Limb (tissue), 2 donors: ENCODE data around the gene TMEM174.

Source experiments
- DNase-seq, 2 donors: peaks; one replicate each; pipeline ENCODE4 v3.0.0-alpha.2; 2016; ENCODE audit errors: extremely low spot score in 2 of 2

Gene TMEM174

DNA sequence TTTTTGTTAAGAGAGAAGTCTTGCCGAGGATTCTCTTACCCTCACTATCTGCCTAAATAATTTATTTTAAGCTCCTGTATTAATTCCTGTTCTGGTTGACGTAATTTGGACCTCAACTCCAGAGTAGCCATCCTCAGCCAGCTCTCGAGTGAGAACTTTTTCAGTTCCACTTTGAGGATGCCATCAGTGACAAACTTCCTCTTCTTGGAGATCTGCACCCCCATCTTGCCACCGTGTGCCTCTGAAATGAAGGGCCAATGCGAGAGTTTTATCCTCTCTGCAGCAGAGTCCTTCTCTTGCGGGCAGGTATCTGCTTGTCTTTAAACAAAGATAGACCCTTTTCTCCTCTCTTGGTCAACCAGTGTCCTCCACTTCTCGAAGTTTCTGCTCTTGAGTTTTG, 19.5 kb upstream of the TMEM174 start:
- DNase-seq = no peak

GRCh38 chr5:73154208-73155006, 18.6 kb upstream of the TMEM174 start:
- no peak for DNase-seq

GRCh38 chr5:73155271-73156222, 17.4 kb upstream of the TMEM174 start:
- peak in 1 of 2 donors; percentile 46 for DNase-seq

DNA sequence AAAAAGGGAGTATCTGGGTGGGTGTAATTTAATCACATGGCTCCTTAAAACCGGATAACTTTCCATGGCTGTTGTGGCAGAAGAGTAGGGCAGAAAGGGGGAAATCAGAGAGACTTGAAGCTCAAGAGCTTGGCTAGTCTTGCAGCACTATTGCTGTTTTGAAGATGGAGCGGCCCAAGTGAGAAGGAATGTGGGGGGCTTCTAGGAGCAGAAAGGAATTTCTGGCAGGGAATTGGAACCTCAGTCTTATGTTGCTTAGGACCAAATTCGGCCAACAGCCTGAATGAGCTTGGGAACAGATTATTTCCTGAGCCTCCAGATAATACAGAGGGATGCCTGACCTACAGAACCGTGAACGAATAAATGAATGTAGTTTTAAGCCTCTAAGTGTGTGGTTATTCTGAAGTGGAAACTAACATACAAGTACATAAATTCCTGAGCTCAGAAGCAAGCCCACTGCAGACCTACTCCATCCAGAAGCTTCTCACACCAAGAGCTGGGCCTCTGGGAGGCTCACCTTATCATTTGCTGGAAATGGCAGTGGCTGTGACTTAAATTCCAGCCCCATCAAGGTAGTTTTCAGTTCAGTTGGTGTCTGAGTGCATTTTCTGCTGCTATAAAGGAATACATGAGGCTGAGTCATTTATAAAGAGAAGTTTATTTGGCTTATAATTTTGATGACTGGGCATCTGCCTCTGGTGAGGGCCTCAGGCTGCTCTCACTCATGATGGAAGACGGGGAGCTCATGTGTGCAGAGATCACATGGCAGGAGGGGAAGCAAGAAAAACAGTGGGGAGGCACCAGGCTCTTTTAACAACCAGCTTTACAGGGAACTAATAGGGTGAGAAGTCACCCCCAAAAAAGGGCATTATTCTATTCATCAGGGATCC, 15.3 kb upstream of the TMEM174 start:
- DNase-seq = no peak

- no peak for DNase-seq
Measured at GRCh38 chr5:73158313-73158712, 14.7 kb upstream of the TMEM174 start.

DNA sequence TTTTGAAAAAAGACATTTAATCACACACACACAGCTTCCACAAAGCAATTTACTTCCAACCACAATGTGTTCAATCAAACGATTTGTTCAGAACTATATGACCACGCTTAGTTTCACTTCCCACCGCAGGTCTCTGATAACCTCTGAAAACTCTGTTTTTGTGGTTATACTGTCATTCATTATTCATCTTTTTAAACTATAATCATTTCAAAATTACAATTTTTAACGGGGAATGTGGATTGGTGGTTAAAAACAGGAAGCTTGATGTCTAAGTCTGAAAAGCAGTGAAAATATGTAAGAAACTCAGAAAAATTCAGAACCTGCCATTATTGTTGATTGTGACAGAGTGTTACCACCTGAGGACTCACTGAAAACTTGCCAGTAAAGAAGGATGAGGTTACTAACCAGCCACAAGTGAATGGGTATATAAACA, 12.7 kb upstream of the TMEM174 start:
- no peak for DNase-seq

DNA sequence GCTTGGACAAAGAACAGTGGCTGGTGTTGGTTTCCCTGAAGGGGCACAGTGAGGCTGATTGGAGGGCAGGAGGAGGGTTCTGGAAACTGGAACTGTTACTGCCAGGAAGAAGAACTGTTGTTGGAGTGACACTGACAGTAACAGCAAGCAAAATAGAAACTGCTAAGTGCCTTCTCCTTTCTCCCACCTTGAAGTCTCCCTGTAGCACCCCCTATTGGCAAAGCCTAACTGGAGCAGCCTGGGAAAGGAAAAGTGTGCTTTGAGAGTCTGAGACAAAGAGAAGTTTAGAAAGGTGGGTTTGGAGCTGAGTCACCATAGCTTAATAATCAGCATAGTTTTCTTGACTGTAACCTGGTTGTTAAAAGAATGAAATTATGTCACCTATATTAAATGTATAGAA, 2.5 kb upstream of the TMEM174 start:
- DNase-seq = no peak

GRCh38 chr5:73171495-73171894, 1.5 kb upstream of the TMEM174 start:
- DNase-seq = no peak

- DNase-seq = no peak
Measured at GRCh38 chr5:73174100-73174815, 1.3 kb downstream of the TMEM174 start.

DNA sequence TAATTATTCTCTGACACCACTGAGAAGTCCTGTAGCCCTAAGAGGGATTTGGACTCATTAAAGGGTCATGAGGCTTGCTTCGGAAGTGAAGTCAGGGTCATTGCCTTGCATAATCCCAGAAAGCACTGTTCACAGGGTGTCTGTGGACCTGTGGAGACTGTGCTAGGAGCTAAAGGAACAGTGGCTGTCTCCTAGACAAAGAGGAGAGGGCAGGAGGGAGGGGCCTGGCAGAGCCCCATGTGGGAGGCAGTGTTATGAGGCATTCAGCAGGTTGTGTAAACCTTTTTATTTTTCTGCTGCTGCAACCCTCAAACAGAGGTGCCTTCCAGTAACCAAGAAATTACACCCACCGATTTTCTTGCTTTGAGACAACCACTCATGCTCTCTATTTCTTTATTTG, 3.3 kb downstream of the TMEM174 start:
- DNase-seq = no peak

GRCh38 chr5:73178265-73178664, 5.3 kb downstream of the TMEM174 start:
- no peak for DNase-seq

DNA sequence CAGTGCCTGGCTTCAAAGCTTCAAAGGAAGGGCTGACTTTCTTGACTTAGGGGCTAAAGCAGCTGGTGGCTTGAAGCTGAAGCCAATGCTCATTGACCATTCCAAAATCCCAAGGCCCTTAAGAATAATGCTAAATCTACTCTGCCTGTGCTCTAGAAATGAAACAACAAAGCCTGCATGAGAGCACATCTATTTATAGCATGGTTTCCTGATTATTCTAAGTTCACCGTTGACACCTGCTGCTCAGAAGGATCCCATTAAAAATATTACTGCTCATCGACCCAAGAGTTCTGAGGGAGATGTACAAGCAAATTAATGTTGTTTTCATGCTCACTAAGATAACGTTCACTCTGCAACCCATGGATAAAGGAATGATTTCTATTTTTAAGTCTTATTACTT, 6.7 kb downstream of the TMEM174 start:
- no peak for DNase-seq

GRCh38 chr5:73180566-73180965, 7.6 kb downstream of the TMEM174 start:
- DNase-seq = no peak

DNA sequence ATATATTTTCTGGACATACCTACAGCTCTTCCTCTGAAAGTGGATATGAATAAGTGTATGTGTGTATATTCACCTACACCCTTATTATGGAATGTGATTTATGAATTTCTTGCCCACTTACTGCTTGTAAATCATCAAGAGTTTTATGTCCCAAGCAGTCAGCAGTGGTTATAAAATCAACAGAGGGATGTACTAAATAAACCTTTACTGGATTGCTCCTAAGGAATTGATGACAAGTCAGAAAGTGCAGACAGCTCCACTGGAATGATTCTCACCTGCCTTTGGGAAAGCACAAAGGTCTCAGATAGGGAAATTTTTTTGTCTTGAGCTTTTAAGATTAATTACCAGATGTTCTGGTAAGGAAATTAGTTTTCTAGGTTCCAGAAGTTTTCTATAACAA, 9.3 kb downstream of the TMEM174 start:
- no peak for DNase-seq

DNA sequence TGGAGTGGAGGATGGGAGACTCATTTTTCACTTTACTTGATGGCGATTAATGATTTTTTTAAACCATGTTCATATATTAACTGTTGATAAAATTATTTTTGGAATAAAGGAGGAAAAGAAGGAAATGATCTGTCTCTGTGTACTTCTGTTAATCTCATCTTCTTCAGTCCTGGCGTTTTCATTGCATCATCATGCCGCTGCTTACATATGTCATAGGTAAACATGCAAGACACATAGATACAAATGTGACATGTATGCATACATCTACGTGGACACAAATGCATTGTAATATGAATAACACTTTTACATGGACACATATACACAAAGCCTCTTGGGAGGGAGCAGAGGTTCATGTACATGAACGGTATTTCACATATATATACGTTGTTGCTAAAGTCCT, 10.0 kb downstream of the TMEM174 start:
- no peak for DNase-seq

DNA sequence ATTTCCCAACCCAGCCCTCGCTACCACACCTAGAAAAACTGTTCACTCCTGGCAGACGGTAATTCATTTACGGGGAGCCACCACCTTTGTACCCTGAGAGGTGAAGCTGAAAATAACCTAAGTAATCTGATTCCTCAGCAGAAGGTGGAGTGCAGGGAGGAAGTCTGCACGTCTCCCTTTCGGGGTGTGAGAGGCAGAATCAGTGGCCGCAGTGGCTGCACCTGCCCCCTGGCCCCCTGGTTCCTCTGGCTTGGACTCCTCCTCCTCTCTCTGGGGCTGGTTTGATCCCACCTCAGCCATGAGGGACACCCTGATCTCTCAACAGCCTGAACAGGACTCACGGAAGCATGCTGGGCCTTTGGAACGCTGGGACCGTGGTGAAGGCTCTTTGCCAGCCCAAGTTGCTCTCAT, 10.5 kb downstream of the TMEM174 start:
- DNase-seq = no peak

- DNase-seq = no peak
Measured at GRCh38 chr5:73186976-73187375, 14.0 kb downstream of the TMEM174 start.

DNA sequence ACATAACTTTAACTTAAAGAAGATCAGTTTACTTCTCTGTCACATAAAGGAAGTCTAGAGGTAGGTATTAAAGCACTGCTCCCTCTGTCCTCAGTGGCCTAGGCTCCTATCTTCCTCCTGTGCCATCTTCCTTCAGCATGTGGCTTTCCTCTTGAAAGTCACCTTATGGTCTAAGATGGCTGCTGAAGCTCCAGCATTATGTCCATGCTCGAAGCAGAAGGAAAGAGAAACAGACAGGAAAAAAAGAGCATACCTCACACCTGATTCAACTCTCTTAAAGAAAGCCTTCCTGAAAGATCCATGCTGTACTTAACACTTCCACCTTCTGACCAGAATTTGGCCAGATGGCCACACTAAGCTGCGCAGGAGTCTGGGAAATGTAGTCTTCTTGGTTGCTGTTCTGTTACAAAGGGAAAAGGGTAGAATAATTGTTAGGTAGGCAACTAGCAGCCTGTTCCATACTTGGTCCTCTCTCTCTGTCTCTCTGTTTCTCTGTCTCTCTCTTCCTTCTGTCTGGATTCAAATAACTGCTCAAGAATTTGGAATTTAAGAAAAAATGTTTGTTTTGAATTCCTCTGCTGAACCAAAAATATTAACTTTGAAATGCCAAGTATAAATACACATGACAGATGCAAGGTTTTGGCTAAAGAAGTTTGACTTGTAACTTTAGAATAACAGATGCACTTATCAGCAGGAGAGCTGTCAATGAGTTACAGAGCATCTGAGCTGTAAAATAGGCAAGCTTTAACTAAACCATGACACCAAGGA, 16.0 kb downstream of the TMEM174 start:
- no peak for DNase-seq

- peak; percentile 33 to 56 for DNase-seq
Measured at GRCh38 chr5:73189871-73190376, 16.9 kb downstream of the TMEM174 start.

DNA sequence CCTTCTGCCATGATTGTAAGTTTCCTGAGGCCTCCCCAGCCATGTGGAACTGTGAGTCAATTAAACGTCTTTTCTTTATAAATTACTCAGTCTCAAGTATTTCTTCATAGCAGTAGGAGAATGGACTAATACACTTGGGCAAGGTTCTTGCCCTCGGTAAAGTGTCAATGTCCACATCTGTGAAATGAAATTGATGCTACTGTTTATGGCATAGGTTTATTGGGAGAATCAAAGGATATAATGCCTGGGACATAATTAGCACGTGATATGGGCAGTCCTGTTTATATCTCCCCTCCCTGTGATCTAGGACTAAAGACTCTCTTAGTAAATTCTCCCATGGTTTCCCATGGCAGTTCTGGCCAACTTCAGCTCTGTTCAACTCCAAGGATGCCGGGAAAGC, 19.4 kb downstream of the TMEM174 start:
- no peak for DNase-seq
